Epithelial cell of alveolus of lung (primary cell): ENCODE measurements around the gene LRP10. TPM values are rescaled to one million over a fixed set of nuclear protein-coding genes. Genes with fewer than 3 reads are reported as not detected.

Source experiments
- total RNA-seq: library from RNA; depleted of rRNA; stranded (reverse); fragments of >200 nt; gene quantifications from 2 replicates; pipeline ENCODE4 v1.2.1, GENCODE V29; 2015

LRP10 gene, protein sequence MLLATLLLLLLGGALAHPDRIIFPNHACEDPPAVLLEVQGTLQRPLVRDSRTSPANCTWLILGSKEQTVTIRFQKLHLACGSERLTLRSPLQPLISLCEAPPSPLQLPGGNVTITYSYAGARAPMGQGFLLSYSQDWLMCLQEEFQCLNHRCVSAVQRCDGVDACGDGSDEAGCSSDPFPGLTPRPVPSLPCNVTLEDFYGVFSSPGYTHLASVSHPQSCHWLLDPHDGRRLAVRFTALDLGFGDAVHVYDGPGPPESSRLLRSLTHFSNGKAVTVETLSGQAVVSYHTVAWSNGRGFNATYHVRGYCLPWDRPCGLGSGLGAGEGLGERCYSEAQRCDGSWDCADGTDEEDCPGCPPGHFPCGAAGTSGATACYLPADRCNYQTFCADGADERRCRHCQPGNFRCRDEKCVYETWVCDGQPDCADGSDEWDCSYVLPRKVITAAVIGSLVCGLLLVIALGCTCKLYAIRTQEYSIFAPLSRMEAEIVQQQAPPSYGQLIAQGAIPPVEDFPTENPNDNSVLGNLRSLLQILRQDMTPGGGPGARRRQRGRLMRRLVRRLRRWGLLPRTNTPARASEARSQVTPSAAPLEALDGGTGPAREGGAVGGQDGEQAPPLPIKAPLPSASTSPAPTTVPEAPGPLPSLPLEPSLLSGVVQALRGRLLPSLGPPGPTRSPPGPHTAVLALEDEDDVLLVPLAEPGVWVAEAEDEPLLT
- 97.6 and 109 TPM in 2 replicates for total RNA-seq

DNA sequence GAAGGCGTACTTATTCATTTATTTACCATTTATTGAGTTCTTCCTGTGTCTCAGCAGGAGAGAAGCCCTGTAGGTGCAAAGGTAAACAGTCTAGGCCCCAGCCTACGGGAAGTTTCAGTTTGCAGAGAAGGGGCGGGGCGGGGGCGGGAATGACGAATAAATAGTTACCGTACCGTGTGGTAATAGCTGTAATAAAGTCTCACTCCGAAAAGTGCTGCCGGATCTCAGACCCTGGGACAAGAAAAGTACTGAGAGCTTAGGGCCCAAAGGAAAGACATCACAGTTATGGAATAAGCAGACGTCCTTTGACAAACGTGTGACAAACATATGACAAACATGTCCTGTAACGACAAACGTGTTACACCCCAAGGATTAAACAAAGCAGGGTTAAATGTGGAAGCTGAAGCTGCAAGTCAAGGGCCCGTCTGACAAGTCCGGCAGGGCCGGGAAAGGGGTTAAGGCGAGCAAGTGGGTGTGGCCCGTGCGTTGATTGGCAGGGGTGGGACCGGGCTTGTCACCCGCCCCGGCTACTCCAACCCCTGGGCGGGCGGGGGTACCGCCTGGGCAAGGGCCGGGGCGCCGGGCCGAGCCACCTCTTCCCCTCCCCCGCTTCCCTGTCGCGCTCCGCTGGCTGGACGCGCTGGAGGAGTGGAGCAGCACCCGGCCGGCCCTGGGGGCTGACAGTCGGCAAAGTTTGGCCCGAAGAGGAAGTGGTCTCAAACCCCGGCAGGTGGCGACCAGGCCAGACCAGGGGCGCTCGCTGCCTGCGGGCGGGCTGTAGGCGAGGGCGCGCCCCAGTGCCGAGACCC, at the start of gene LRP10:
LRP10 (plus strand) TSS at position 517 of the 809 bp plus-strand sequence. CDS start 564 bp downstream, outside the sequence.

DNA sequence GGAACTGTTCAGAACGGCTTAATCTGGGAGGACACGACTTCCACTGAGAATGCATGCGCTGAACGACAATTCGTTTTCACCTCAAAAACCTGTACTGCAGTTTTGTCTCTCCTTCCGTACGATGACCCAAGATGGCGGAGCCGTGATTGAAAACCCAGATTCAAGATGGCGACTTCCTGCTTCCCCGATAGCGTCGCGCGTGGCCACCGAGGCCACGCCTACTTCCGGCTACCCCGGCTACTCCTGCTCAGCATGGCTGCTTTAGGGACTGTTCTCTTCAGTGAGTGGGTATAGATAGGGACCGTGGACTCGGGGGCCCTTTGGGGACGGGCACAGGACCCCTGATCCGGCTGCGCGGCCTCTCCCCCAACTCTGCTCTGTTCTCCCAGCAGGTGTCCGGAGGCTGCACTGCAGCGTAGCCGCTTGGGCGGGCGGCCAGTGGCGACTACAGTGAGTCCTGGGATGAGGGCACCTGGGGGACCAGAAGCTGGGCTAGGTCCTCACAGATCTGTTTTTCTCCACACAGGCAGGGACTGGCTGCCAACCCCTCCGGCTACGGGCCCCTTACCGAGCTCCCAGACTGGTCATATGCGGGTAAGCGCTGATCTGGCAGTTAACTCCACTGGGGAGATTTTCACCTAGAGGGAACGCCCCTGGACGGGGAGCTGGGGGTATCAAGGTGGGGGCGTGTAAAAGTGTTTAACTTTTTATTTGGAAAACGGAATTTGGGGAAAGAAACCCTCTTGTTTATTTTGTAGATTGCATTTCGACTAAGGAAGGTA, 41.7 kb upstream of the LRP10 start, which contains the start of gene MRPL52:
MRPL52 (plus strand) TSS at position 227 of the 782 bp plus-strand sequence; CDS start at position 253, 26 bp downstream.

DNA sequence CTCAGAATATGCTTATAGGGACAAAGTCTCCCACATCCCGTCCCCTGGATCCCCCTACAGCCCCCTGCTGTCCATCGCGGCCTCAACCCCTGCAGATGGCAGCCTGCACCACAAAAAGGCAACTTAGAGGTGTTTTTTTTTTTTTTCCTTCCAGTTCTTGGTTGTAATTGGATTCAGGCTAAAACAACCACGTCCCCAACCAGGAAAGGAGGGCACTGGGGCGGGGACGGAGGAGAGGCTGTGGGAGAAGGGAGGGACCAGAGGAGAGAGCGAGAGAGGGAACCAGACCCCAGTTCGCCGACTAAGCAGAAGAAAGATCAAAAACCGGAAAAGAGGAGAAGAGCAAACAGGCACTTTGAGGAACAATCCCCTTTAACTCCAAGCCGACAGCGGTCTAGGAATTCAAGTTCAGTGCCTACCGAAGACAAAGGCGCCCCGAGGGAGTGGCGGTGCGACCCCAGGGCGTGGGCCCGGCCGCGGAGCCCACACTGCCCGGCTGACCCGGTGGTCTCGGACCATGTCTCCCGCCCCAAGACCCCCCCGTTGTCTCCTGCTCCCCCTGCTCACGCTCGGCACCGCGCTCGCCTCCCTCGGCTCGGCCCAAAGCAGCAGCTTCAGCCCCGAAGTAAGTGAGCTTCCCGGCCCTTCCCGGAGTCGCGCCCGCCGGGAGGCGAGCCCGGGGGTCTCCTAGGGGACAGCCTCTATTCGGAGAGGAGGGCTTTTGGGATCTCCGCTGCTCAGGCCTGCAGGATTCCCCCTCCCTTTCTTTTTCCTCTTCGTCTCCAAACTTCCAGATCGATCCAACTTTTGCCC, 35.0 kb upstream of the LRP10 start, which contains the start of gene MMP14:
MMP14 (plus strand) TSS at position 285 of the 813 bp plus-strand sequence; CDS start at position 518, 233 bp downstream.

DNA sequence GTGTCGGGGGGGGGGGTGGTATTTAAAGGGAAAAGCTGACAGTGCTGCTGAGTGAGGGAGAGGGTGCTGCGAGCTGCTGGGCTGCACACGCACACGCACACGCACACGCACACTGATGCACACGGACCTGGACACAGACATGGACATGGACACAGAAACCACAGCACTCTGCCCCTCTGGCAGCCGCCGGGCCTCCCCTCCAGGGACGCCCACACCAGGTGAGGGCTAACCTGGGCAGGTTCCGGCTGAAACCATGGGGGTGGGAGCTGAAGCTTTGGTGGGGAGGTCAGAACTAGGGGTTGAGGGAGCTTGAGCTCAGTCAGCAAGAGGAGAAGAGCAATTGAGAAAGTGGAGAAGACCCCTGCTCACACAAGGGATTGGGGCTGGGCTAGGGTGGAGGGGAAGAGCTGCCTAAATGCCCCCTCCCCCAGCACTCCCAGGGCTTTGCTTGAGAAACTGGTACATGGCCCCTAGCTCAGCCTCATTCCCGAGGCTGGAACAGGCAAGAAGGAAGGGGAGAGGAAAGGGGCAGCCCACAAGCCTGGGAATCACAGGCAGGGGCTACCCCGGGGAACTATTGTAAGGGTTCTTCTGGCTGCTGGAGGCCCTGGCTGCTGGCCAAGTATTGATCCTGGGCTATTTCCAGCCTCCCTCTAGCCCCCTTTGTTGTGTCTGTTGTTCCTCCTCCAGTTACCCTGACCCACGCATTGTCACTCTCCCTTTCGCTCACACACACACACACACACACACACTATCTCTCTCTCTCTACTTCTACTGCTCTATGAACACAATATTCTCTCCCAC, 11.8 kb downstream of the LRP10 start, which contains the start of gene REM2:
REM2 (plus strand) TSS at position 50 of the 804 bp plus-strand sequence; CDS start at position 116, 66 bp downstream.

DNA sequence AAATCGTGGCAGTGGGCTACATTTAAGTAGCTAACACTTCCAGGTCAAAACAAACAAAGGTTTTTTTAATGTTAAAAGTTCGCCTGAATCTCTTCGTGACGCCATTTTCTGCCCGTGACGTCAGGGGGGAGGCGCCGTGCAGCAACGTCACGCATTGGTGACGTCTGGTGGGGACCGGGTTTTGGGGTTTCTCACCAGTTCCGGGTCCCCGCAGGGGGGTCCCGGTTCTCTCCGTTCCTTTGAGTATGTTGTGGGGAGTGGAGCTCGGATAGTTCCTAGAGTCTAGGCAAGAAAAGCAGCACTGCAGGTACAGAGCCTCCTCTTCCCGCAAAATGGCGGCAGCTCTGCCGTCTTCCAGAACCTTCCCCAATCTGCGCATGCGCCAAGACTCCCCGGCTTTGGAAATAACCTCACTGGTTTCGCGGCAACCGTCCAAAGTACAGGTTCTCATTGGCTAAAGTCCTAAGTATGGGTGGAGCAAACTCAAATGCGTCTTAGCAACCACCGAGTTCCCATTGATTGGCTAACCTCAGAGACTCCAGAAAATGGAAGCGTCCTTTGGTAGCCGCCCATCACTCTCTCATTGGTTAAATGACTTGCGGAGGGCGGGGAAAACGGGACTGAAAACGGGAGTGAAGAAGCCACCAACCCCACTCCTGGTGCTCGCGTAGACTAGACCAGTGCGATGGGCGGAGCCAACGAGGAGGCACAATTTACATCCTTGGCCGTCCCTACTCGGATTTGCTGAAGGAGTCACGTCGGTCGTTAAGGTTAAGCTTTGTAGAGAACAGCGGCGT, 47.5 kb downstream of the LRP10 start, which contains the start of gene RBM23:
RBM23 (minus strand) TSS at position 346 of the 797 bp plus-strand sequence.

DNA sequence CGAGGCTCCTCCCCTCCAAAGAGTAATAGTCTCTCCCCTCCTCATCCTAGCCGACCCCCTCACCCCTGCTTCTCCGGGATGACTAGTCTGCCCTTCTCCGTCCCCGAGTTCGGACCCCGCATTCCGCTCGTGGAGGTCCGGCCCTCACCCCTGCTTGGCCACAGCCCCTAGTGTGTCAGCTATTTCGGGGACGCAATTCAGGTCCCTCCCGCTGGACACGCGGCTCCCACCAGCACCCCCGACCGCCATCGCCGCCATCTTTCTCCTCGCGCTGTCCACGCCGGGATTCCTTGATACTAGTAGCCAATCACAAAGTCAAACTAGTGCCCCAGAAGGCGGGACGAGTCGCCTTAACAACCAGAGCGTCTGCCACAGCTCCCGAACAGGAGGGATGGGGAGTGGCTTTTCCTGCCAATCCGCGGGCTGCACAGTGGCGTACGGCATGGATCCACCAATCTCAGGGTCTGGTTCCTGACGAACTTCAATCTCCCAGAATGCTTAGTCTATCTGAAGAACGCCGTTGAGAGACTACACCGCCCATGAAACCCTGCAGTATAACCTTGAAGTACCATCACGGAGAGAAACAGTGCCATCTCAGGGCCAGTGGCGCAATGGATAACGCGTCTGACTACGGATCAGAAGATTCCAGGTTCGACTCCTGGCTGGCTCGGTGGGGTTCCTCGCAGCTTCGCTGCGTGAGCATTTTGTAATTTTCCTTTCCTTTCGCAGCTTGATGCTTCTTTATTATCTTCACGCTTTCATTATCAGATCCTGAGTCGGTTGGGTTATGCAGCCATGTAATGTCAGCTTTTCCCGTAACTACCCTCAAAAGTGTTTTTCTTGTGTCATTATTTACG, 57.8 kb downstream of the LRP10 start, which contains the start of gene PRMT5:
PRMT5 (minus strand) TSS at position 273 of the 857 bp plus-strand sequence; CDS start at position 258, 15 bp downstream.

Other genes starting within 250 kb of the LRP10 start
- gene OR6J1, start 227.4 kb upstream of the LRP10 start, total RNA-seq: not detected in 2 replicates
- gene OXA1L, start 105.1 kb upstream of the LRP10 start, total RNA-seq: 87.8 and 132 TPM in 2 replicates
- 9.1 and 12.7 TPM in 2 replicates for gene SLC7A7, start 56.3 kb upstream of the LRP10 start, total RNA-seq
- 71.9 and 243 TPM in 2 replicates for gene MRPL52, start 41.9 kb upstream of the LRP10 start, total RNA-seq
- gene MMP14, start 35.2 kb upstream of the LRP10 start, total RNA-seq: 445 and 594 TPM in 2 replicates
- 0.32 and 0.39 TPM in 2 replicates for gene REM2, start 11.5 kb downstream of the LRP10 start, total RNA-seq
- gene RBM23, start 47.4 kb downstream of the LRP10 start, total RNA-seq: 55.1 and 71.5 TPM in 2 replicates
- 54.9 and 84.9 TPM in 2 replicates for gene PRMT5, start 57.6 kb downstream of the LRP10 start, total RNA-seq
- gene HAUS4, start 85.3 kb downstream of the LRP10 start, total RNA-seq: 52.2 and 55.6 TPM in 2 replicates
- 17.0 and 22.6 TPM in 2 replicates for gene AJUBA, start 110.8 kb downstream of the LRP10 start, total RNA-seq
- 9.8 and 13.2 TPM in 2 replicates for gene C14orf93, start 138.4 kb downstream of the LRP10 start, total RNA-seq
- 234 and 386 TPM in 2 replicates for gene PSMB5, start 163.2 kb downstream of the LRP10 start, total RNA-seq
- gene PSMB11, start 170.5 kb downstream of the LRP10 start, total RNA-seq: not detected in 2 replicates
- 5.8 and 12.5 TPM in 2 replicates for gene CDH24, start 185.8 kb downstream of the LRP10 start, total RNA-seq
- gene ACIN1, start 223.4 kb downstream of the LRP10 start, total RNA-seq: 53.3 and 99.1 TPM in 2 replicates
- gene C14orf119, start 223.8 kb downstream of the LRP10 start, total RNA-seq: 53.2 and 53.3 TPM in 2 replicates
- gene CIROP, start 233.2 kb downstream of the LRP10 start, total RNA-seq: 0.88 TPM in 1 of 2 replicates, not detected in the other
- gene CEBPE, start 247.5 kb downstream of the LRP10 start, total RNA-seq: not detected in 2 replicates